ENCODE measurements around the gene GRAMD2A. TPM values are rescaled to one million over a fixed set of nuclear protein-coding genes. Genes with fewer than 3 reads are reported as not detected.

GRAMD2A gene
- total and polyA plus RNA-seq, 8 donors, result 6.2 to 36.1 (median 8.9) TPM

- peak overlapping the region in 1 of 2 donors; percentile 30 for H3K27ac ChIP-seq
- no peak for TF ChIP-seq CTCF (IDR thresholded peaks at IDR 0.05)
- no peaks in the 10 kb centered on the region for H3K27me3 ChIP-seq
- no peak for DNase-seq
- H3K4me3 ChIP-seq, result no peak overlapping the region
- peaks cover under 1 to 53% of the 10 kb centered on the region in 2 donors for H3K4me1 ChIP-seq
- intact Hi-C loops (cut with DNase I), result no loop called here
- peaks cover 5 to 79% of the 10 kb centered on the region in 2 donors for H3K36me3 ChIP-seq
- no peaks in the 10 kb centered on the region for H3K9me3 ChIP-seq
- no peak for ATAC-seq
Measured at GRCh38 chr15:72220687-72221086, 23.1 kb upstream of the GRAMD2A start.

- Histone ChIP-seq H3K27me3 (no peaks in the 10 kb centered on the region), H3K36me3 (peaks cover 11 to 93% of the 10 kb centered on the region in 2 donors), H3K27ac (no peak overlapping the region), H3K4me1 (peaks cover 0 to 20% of the 10 kb centered on the region in 2 donors), H3K4me3 (no peak overlapping the region), H3K9me3 (no peaks in the 10 kb centered on the region)
- no peak for DNase-seq
- intact Hi-C loops (cut with DNase I), result no loop called here
- ATAC-seq, result no peak
- TF ChIP-seq CTCF (IDR thresholded peaks at IDR 0.05), result no peak
Measured at GRCh38 chr15:72217216-72217615, 19.6 kb upstream of the GRAMD2A start.

GRCh38 chr15:72216079-72216478 is 18.5 kb upstream of the GRAMD2A start:
- no peak for TF ChIP-seq CTCF (IDR thresholded peaks at IDR 0.05)
- H3K36me3 ChIP-seq, result peaks cover 11 to 100% of the 10 kb centered on the region in 2 donors
- no peak overlapping the region for H3K27ac ChIP-seq
- ATAC-seq (no peak), DNase-seq (no peak)
- H3K9me3 ChIP-seq, result no peaks in the 10 kb centered on the region
- peaks cover 0 to 9% of the 10 kb centered on the region in 2 donors for H3K4me1 ChIP-seq
- no peak overlapping the region for H3K4me3 ChIP-seq
- intact Hi-C loops (cut with DNase I), result no loop called here
- no peaks in the 10 kb centered on the region for H3K27me3 ChIP-seq

- H3K4me1 ChIP-seq, result no peaks in the 10 kb centered on the region
- TF ChIP-seq CTCF (IDR thresholded peaks at IDR 0.05), result no peak
- no peak overlapping the region for H3K4me3 ChIP-seq
- DNase-seq (no peak), ATAC-seq (no peak)
- no peaks in the 10 kb centered on the region for H3K9me3 ChIP-seq
- H3K36me3 ChIP-seq, result peaks cover 5 to 100% of the 10 kb centered on the region in 2 donors
- intact Hi-C loops (cut with DNase I), result loop anchor here in 1 of 2 donors (10.0 kb wide), 1 partner anchor 77 kb away; no protein-coding TSS in a partner anchor
- no peaks in the 10 kb centered on the region for H3K27me3 ChIP-seq
- H3K27ac ChIP-seq, result no peak overlapping the region
Measured at GRCh38 chr15:72207558-72208085, 10.0 kb upstream of the GRAMD2A start.

GRCh38 chr15:72206677-72207000 is 9.1 kb upstream of the GRAMD2A start:
- no peaks in the 10 kb centered on the region for H3K4me1 ChIP-seq
- intact Hi-C loops (cut with DNase I), result loop anchor here in 1 of 2 donors (10.0 kb wide), 1 partner anchor 78 kb away; no protein-coding TSS in a partner anchor
- DNase-seq (no peak), ATAC-seq (no peak)
- H3K36me3 ChIP-seq, result peaks cover 5 to 100% of the 10 kb centered on the region in 2 donors
- H3K27me3 ChIP-seq, result no peaks in the 10 kb centered on the region
- no peaks in the 10 kb centered on the region for H3K9me3 ChIP-seq
- H3K4me3 ChIP-seq, result no peak overlapping the region
- no peak overlapping the region for H3K27ac ChIP-seq
- TF ChIP-seq CTCF (IDR thresholded peaks at IDR 0.05), result no peak
